ENCODE data around the gene MRPL24.

The MRPL24 gene

DNA sequence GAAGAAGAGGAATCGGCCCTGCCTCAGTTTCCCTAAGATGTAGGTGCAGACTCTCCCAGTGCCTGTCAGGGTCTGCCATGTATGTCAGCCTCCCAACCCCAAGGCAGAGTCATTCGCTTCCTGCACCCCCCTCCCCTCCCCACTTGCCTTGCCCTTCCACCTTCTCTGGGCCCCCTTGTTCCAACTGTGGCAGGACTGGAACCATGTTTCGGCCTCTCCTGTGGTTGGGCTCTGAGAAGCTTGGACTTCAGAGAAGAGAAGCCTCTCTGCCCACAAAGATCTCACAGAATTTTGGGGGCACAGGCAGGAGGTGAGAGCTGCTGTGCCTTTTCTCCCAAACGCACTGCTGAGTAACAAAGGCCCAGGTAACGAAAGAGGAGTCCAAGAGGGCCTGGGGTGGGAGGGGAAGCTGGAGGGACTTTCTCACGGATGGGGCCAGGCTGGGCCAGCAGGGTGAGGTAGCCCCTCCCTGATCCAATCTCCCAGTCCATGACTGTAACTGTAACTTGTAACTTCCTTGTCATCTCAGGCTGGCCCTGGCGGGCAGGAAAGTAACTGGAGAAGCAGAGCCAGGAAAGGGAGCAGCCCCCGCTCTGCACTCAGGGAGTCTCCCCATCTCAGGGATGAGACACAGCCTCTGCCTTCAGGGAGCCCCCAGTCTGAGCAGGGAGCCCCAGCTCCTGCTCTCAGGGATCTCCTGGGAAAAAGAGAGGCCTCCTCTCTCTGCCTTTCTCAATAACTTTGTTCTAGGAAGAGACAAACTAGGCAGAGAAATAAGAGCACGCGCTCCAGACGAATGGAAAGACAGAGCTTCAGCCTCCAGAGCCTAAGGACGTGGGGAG is 46.8 kb downstream of the MRPL24 start:
- FAIRE-seq = no peak

DNA sequence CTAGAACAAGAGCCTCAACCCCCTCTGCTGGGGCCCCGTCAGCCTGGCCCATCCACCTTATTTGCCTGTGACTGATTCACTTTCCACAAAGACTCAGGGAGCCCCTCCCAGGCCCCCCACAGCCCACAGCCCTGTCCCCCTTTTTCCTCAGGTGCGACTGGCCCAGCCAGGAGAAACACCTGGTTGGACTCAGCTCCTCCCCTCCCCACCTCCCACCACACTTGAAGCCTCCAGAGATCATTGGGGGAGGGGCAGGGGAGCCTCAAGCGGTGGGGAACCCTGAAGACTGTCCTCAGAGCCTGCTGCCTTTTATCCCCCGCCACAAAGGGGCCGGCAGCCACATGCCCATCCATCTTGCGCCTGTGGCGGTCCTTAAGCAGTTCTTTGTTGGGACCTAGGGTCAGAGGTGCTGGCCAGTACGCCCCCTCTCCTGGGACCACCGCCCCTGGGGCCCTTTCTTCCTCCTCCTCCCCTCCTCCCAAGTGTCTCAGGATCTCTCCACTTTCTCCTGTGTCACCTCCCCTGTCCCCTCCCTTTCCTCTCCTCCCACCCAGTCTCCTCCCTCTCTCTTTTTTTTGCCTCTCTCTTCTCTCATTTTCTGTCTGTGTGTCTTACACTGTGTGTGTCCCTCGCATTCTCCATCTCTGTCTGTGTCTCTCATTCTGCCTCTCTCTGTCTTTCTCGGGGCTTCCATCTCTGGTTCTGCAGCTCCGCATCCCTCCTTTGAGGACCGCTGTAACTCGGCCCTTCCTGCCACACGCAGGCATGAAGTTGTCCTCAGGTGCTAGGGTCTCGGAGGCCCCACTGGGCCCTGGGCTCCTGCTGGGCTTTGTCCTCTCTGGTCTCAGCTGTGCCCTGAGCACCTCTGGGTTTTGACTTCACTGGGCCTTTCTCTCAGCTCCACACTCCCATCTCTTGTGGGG is 47.7 kb downstream of the MRPL24 start:
- no peak for DNase-seq (ENCODE audit: low spot score)
- no peak for FAIRE-seq

More for the DNA sequence above, 46.8 kb downstream of the MRPL24 start:
- DNase-seq (ENCODE audit: low spot score) = peak; percentile 48

DNA sequence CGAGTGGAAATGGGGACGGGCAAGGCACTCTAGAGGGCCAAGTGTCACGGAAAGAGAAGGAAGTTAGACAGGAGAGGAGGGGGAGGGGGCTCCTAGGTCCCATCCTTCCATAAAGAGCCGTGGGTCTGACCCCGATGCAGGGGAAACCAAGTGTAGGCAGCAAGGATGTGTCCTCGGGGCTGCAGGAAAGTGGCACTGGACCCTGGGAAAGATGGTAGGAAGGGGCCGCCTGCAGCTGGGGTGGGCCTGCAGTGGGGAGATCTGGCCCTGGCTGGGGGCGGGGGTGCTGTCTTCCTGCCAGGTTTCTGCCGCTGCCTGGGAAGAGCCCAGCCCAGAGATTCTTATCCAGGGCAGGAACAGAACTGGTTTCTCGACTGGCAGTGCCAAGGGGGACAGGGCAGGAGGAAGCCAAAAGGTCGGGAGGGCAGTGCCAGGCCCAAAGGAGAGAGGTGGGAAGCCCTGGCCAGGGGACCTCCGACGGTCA is 48.4 kb downstream of the MRPL24 start:
- no peak for DNase-seq (ENCODE audit: low spot score)
- FAIRE-seq = no peak

DNA sequence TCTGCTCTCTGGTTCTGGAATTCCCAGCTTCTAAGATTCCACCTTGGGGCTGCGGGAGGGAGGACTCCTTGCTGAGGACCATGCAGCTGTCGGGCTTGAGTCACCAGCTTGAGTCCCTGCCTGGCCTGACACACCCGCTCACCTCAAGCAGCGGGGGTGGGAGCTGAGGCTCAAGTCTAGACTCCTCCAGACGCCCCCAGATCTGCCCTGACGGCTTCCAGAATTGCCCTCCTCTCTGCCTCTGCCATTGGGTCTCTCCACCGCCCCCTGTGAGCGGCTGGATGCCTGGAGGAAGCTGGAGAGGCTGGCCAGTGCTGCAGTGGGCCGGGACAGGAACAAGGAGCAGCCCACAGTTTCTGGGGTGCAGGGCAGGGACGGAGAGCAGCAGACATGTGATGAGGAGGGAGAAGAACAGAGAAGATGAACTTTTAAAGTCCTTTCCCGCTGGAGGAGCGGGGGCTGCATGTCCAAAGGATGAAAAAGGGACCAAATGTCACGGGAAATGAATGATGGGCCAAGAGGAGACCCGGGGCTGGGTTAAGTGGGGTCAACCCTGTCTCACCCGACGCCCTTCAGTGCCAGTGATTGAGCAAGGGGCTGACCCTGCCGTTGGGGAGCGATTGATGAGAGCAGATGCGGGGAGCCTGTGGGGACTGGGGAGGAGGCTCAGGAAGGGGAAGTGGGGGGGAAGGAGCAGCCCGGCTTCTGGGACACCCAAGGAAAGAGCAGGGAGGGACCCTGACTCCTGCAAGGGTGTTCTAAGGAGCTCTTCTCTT is 49.0 kb downstream of the MRPL24 start:
- FAIRE-seq (no peak), DNase-seq (ENCODE audit: low spot score) (peak; percentile 60)

GRCh38 chr1:156691191-156691590 is 49.7 kb downstream of the MRPL24 start:
- FAIRE-seq = no peak
- DNase-seq (ENCODE audit: low spot score) = no peak

DNA sequence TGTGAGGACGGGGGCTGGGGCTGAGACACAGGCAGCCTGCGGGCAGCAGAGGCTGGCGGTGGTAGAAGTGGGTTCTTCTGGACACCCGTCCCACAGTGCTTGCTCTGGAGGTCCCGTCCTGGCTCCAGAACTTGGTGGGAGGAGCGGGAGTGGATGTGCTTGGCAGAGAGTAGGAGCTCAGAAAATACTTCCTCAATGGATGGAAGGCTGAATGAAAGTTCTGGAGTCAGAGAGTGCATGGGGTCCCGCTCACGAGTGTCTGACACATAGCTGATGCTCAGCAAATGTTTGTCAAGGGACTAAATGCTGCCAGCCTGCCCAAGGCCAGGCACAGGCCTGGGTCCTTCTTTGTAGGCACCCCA is 50.2 kb downstream of the MRPL24 start:
- DNase-seq (ENCODE audit: low spot score) = no peak
- no peak for FAIRE-seq

DNA sequence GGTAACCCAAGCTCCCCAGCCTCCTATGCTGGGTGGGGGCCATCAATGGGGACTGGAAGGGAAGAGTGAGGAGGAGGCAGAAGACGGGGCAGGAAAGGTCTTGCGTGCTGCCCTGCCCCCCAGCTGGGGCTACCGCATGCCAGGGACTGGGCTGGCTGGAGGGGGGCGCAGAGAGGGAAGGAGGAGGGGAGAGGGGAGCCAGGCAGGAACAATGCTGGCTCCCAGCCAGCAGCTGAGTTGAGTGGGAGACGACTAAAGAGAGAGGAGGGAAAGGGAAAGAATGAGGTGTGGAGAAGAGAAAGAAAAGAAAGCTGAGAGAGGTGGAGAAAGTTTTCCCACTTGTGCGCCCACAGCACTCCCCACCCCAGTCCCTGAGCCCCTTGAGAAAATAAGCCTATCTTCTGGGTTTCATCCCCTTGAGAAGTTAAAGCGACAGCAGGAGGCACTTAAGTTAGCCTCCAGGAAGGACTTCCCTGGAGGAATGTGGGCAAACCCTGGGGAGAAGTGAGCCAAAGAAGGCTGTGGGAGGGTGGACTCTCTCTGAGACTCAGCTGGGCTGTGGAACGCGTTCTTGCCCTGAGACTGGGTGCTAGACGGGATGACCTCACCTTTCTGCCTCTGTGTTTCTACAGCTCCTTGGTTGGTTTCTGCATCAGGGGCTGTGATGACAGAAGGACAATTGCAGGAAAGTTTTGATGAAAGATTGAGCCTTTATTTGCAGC is 50.8 kb downstream of the MRPL24 start:
- FAIRE-seq (no peak), DNase-seq (ENCODE audit: low spot score) (peak; percentile 20)

GRCh38 chr1:156689035-156689952 is 51.6 kb downstream of the MRPL24 start:
- FAIRE-seq = no peak
- DNase-seq (ENCODE audit: low spot score) = peak; percentile 76
